Activated CD8-positive, alpha-beta memory T cell treated with anti-CD3 and anti-CD28 coated beads, Interleukin-2, amount 50 U/mL, for 24 hours (primary cell): ENCODE measurements around the gene WDPCP.
"Not testable (repeated sequence)": the region's sequence is repeated elsewhere in the genome, so short reads cannot be mapped to it uniquely, and the experiment has no call there.

Experiments used
- DNase-seq: peaks from one replicate; pipeline ENCODE4 v3.0.0-alpha.2; 2020; ENCODE audit errors: extremely low read depth

The WDPCP gene

GRCh38 chr2:63369146-63369545 lies 219.1 kb downstream of the WDPCP start:
- no peak for DNase-seq

- DNase-seq: no peak
These were observed 223.4 kb downstream of the WDPCP start for GRCh38 chr2:63364866-63365265.

- not testable (repeated sequence) for DNase-seq
These were observed 230.6 kb downstream of the WDPCP start for GRCh38 chr2:63357722-63358121.

- no peak for DNase-seq
These were observed 240.9 kb downstream of the WDPCP start for GRCh38 chr2:63347361-63347760.

GRCh38 chr2:63346411-63346810 lies 241.9 kb downstream of the WDPCP start:
- no peak for DNase-seq

GRCh38 chr2:63345285-63345633 lies 243.0 kb downstream of the WDPCP start:
- DNase-seq: no peak

- DNase-seq: no peak
These were observed 243.5 kb downstream of the WDPCP start for GRCh38 chr2:63344575-63345284.

GRCh38 chr2:63343397-63344109 lies 244.7 kb downstream of the WDPCP start:
- no peak for DNase-seq

GRCh38 chr2:63340443-63340842 lies 247.8 kb downstream of the WDPCP start:
- DNase-seq: no peak

GRCh38 chr2:63334910-63335309 lies 253.4 kb downstream of the WDPCP start:
- no peak for DNase-seq

- DNase-seq: no peak
These were observed 261.8 kb downstream of the WDPCP start for GRCh38 chr2:63326473-63326872.

GRCh38 chr2:63323662-63324061 lies 264.6 kb downstream of the WDPCP start:
- DNase-seq: not testable (repeated sequence)

- not testable (repeated sequence) for DNase-seq
These were observed 266.3 kb downstream of the WDPCP start for GRCh38 chr2:63321973-63322372.

GRCh38 chr2:63320669-63321068 lies 267.6 kb downstream of the WDPCP start:
- no peak for DNase-seq

GRCh38 chr2:63310614-63311013 lies 277.7 kb downstream of the WDPCP start:
- no peak for DNase-seq

GRCh38 chr2:63301481-63301880 lies 286.8 kb downstream of the WDPCP start:
- DNase-seq: no peak

GRCh38 chr2:63300835-63301234 lies 287.4 kb downstream of the WDPCP start:
- DNase-seq: no peak

GRCh38 chr2:63287956-63288355 lies 300.3 kb downstream of the WDPCP start:
- no peak for DNase-seq

GRCh38 chr2:63286520-63286919 lies 301.8 kb downstream of the WDPCP start:
- DNase-seq: not testable (repeated sequence)

- DNase-seq: no peak
These were observed 305.0 kb downstream of the WDPCP start for GRCh38 chr2:63283273-63283672.

- DNase-seq: no peak
These were observed 315.7 kb downstream of the WDPCP start for GRCh38 chr2:63272560-63272959.

- no peak for DNase-seq
These were observed 317.6 kb downstream of the WDPCP start for GRCh38 chr2:63270717-63271116.

- DNase-seq: no peak
These were observed 319.3 kb downstream of the WDPCP start for GRCh38 chr2:63268946-63269345.
